H1 (cell line): Measurements from ENCODE around the gene GSDME.

Experiments used
- BRCA1 ChIP-seq: IDR thresholded peaks from 2 replicates; pipeline ENCODE4 v1.6.1; 2012; ENCODE audit warnings: low read depth, low read length, improper control_type of control experiment
- CEBPB ChIP-seq: IDR thresholded peaks from 2 replicates; pipeline ENCODE4 v1.6.1; 2012; ENCODE audit warnings: low read depth, low read length
- CTCF ChIP-seq, 3 experiments: IDR thresholded peaks; 1 replicate in 2 of 3; 2 replicates in 1 of 3; pipeline versions ENCODE4 v1.5.1 to v1.6.1; 2011; ENCODE audit warnings: low read length in 3 of 3, mild to moderate bottlenecking in 3 of 3, inconsistent platforms in 2 of 3, low read depth in 1 of 3, moderate library complexity in 1 of 3; ENCODE audit not compliant: insufficient read depth in 1 of 3; ENCODE audit errors: control extremely low read depth in 1 of 3
- POLR2AphosphoS5 ChIP-seq: IDR thresholded peaks from 2 replicates; pipeline ENCODE4 v1.6.1; 2011; ENCODE audit warnings: low read depth, low read length
- RFX5 ChIP-seq: IDR thresholded peaks from 2 replicates; pipeline ENCODE4 v1.6.1; 2011; ENCODE audit warnings: low read depth, low read length, improper control_type of control experiment, borderline replicate concordance
- RXRA ChIP-seq: IDR thresholded peaks from 2 replicates; pipeline ENCODE4 v1.6.1; 2011; ENCODE audit warnings: low read depth, mild to moderate bottlenecking, low read length, moderate library complexity; ENCODE audit not compliant: insufficient read depth
- SAP30 ChIP-seq: fragments of 300-600 bp; sonication (generic); IDR thresholded peaks from 2 replicates; pipeline ENCODE4 v1.7.1; 2012; ENCODE audit warnings: low read length, moderate library complexity, mild to moderate bottlenecking, inconsistent platforms; ENCODE audit not compliant: insufficient read depth, insufficient replicate concordance

GRCh38 chr7:24799506-24799905, 42.2 kb upstream of the GSDME start:
- TF ChIP-seq RFX5 (no peak), RXRA (no peak), CEBPB (no peak), CTCF (IDR thresholded peaks at IDR 0.05; ENCODE audit: control extremely low read depth in 1 of 3, insufficient read depth in 1 of 3, low read depth in 1 of 3, low read length in 3 of 3) (no peak), POLR2AphosphoS5 (no peak), SAP30 (no peak), BRCA1 (no peak)
